GM23338 (cell line): ENCODE measurements around the gene GRM5. TPM values are rescaled to one million over a fixed set of nuclear protein-coding genes. Genes with fewer than 3 reads are reported as not detected.

Experiments used
- ATAC-seq: fragments of 200-7000 bp; cut with Tn5 transposase; 3 replicates; pipeline ENCODE4 v1.9.1; 2020
- DNase-seq: peaks from one replicate; pipeline ENCODE4 v3.0.0-alpha.2; 2015; ENCODE audit warnings: low spot score
- H2AFZ ChIP-seq: fragments of 200-600 bp; sonication (generic); 2 replicates; pipeline ENCODE4 v1.8.0; 2016; ENCODE audit warnings: antibody characterized with exemption, mild to moderate bottlenecking, moderate library complexity
- H3F3A ChIP-seq: fragments of 200-600 bp; sonication (generic); replicated peaks from 2 replicates; pipeline ENCODE4 v1.8.0; 2017; ENCODE audit warnings: antibody characterized with exemption, mixed run types, low read depth
- H3K27ac ChIP-seq: fragments of 200-600 bp; sonication (generic); 2 replicates; pipeline ENCODE4 v1.6.1; 2016; ENCODE audit warnings: low read depth
- H3K27me3 ChIP-seq: fragments of 200-600 bp; sonication (generic); 2 replicates; pipeline ENCODE4 v1.8.0; 2016; ENCODE audit warnings: mild to moderate bottlenecking, mixed run types, moderate library complexity; ENCODE audit not compliant: insufficient read depth
- H3K36me3 ChIP-seq: fragments of 200-600 bp; sonication (generic); 2 replicates; pipeline ENCODE4 v1.8.0; 2016; ENCODE audit warnings: mild to moderate bottlenecking; ENCODE audit not compliant: insufficient read depth
- H3K4me1 ChIP-seq: fragments of 200-600 bp; sonication (generic); 2 replicates; pipeline ENCODE4 v1.8.0; 2016; ENCODE audit warnings: mild to moderate bottlenecking, moderate library complexity; ENCODE audit not compliant: insufficient read depth
- H3K4me2 ChIP-seq: fragments of 200-600 bp; sonication (generic); 2 replicates; pipeline ENCODE4 v1.7.1; 2017; ENCODE audit warnings: mixed run types
- H3K4me3 ChIP-seq: fragments of 200-600 bp; sonication (generic); 2 replicates; pipeline ENCODE4 v1.6.1; 2016; ENCODE audit warnings: mixed run types
- H3K79me2 ChIP-seq: fragments of 200-600 bp; sonication (generic); replicated peaks from 2 replicates; pipeline ENCODE4 v1.8.0; 2017; ENCODE audit warnings: mild to moderate bottlenecking; ENCODE audit not compliant: insufficient read depth
- H3K9me2 ChIP-seq: fragments of 200-600 bp; sonication (generic); 2 replicates; pipeline ENCODE4 v1.8.0; 2017; ENCODE audit not compliant: insufficient read depth
- H4K20me1 ChIP-seq: fragments of 200-600 bp; sonication (generic); replicated peaks from 2 replicates; pipeline ENCODE4 v1.8.0; 2017; ENCODE audit warnings: mild to moderate bottlenecking; ENCODE audit not compliant: insufficient read depth
- H3K27ac Mint-ChIP-seq: 2 replicates; pipeline ENCODE4 v1.8.0; 2020; ENCODE audit warnings: inconsistent platforms, mild to moderate bottlenecking, moderate library complexity, mixed read lengths
- H3K27me3 Mint-ChIP-seq: 3 replicates; pipeline ENCODE4 v1.8.0; 2022; ENCODE audit warnings: low read depth, mild to moderate bottlenecking, moderate library complexity, mixed read lengths, inconsistent platforms; ENCODE audit not compliant: insufficient read depth, poor library complexity
- H3K36me3 Mint-ChIP-seq: 3 replicates; pipeline ENCODE4 v1.8.0; 2021; ENCODE audit warnings: low read depth, mild to moderate bottlenecking, inconsistent platforms, moderate library complexity, mixed read lengths
- H3K4me1 Mint-ChIP-seq: 3 replicates; pipeline ENCODE4 v1.8.0; 2020; ENCODE audit warnings: mild to moderate bottlenecking, inconsistent platforms, mixed read lengths
- H3K4me3 Mint-ChIP-seq: 3 replicates; pipeline ENCODE4 v1.8.0; 2021; ENCODE audit warnings: moderate library complexity, mild to moderate bottlenecking, inconsistent platforms, mixed read lengths
- H3K9me3 Mint-ChIP-seq: 3 replicates; pipeline ENCODE4 v1.8.0; 2020; ENCODE audit warnings: moderate library complexity, mild to moderate bottlenecking, inconsistent platforms, mixed read lengths
- CREB1 ChIP-seq: fragments of 250-450 bp; sonication (Bioruptor Pico); IDR thresholded peaks from 2 replicates; pipeline ENCODE4 v1.5.0; 2020; ENCODE audit warnings: low read depth, mild to moderate bottlenecking, moderate library complexity
- EZH2 ChIP-seq: fragments of 200-600 bp; sonication (generic); IDR thresholded peaks from one replicate; pipeline ENCODE4 v1.8.0; 2017; ENCODE audit warnings: antibody characterized with exemption, mild to moderate bottlenecking, low read depth; ENCODE audit not compliant: unreplicated experiment
- EZH2phosphoT487 ChIP-seq: fragments of 200-600 bp; sonication (generic); IDR thresholded peaks from one replicate; pipeline ENCODE4 v1.8.1; 2018; ENCODE audit warnings: antibody characterized with exemption; ENCODE audit not compliant: unreplicated experiment
- JUNB ChIP-seq: IDR thresholded peaks from one replicate; pipeline ENCODE4 v1.6.1; 2016; ENCODE audit warnings: antibody characterized with exemption; ENCODE audit not compliant: unreplicated experiment
- NANOG ChIP-seq: IDR thresholded peaks from 2 replicates; pipeline ENCODE4 v1.6.1; 2016; ENCODE audit warnings: antibody characterized with exemption, borderline replicate concordance
- POLR2AphosphoS5 ChIP-seq: IDR thresholded peaks from 2 replicates; pipeline ENCODE4 v1.6.1; 2016; ENCODE audit warnings: antibody characterized with exemption, low read depth
- STAT1 ChIP-seq: IDR thresholded peaks from one replicate; pipeline ENCODE4 v1.6.1; 2016; ENCODE audit warnings: antibody characterized with exemption; ENCODE audit not compliant: unreplicated experiment
- ZNF114 ChIP-seq: fragments of 250-450 bp; sonication (Bioruptor Pico); IDR thresholded peaks from 2 replicates; pipeline ENCODE4 v1.5.0; 2020; ENCODE audit warnings: mild to moderate bottlenecking, moderate library complexity
- ZNF331 ChIP-seq: fragments of 250-450 bp; sonication (Bioruptor Pico); IDR thresholded peaks from 2 replicates; pipeline ENCODE4 v1.5.0; 2020; ENCODE audit warnings: low read depth, mild to moderate bottlenecking, moderate library complexity
- polyA plus RNA-seq: library from polyadenylated mRNA; unstranded; fragments of >200 nt; fragmentation: Nextera tagmentation; extraction: Ambion mirVana; gene quantifications from 2 replicates; pipeline ENCODE4 v1.2.1, GENCODE V29; 2016
- total RNA-seq: library from RNA; depleted of rRNA; stranded (reverse); fragments of >200 nt; shearing (Covaris generic); gene quantifications from 2 replicates; pipeline ENCODE4 v1.2.3, GENCODE V29; 2014
- TF ChIP-seq, protein P1 (sequence below): fragments of 250-450 bp; sonication (Bioruptor Pico); IDR thresholded peaks from 2 replicates; pipeline ENCODE4 v1.5.0; 2020; ENCODE audit warnings: mild to moderate bottlenecking, moderate library complexity
- TF ChIP-seq, protein P2 (sequence below), 2 experiments: fragments of 200-600 bp in 1 of 2; sonication (generic) in 1 of 2; conservative IDR thresholded peaks; 2 replicates each; pipeline versions ENCODE4 v1.5.1 to v1.6.1; 2016 to 2017; ENCODE audit warnings: antibody characterized with exemption in 2 of 2, low read depth in 2 of 2, mild to moderate bottlenecking in 2 of 2, moderate library complexity in 1 of 2
- TF ChIP-seq, protein P3 (sequence below): IDR thresholded peaks from 2 replicates; pipeline ENCODE4 v1.6.1; 2016; ENCODE audit warnings: antibody characterized with exemption
- TF ChIP-seq, protein P4 (sequence below): IDR thresholded peaks from one replicate; pipeline ENCODE4 v1.6.1; 2018; ENCODE audit warnings: antibody characterized with exemption; ENCODE audit not compliant: unreplicated experiment

Gene GRM5
- total and polyA plus RNA-seq, 2 experiments from 2014 or later, result 0.23 to 0.45 TPM

DNA sequence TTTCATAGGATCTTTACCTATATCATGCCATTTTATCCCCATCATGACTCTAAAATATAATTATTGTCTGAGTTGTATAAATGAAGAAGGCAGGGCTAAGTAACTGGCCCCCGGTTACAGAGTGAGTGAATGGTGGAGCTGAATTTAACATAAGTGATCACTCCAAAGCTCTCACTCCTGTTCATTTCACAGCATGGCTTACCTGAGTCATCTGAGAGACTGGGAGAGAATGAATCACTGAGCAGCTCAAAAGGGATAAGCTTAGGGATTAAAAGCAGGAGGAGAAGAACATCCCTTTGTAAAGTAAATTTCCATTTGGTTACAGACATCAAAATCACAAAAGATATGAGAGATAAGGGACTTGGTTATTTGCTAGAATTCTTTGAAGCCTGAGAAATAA lies 434.3 kb downstream of the GRM5 start:
- no peaks in the 10 kb centered on the region for H3K9me3 Mint-ChIP-seq
- H3K36me3 Mint-ChIP-seq, result no peaks in the 10 kb centered on the region
- no peak overlapping the region for H3K27ac Mint-ChIP-seq
- Histone ChIP-seq H3K9me2 (no peaks in the 10 kb centered on the region), H3F3A (no peaks in the 10 kb centered on the region), H3K36me3 (no peaks in the 10 kb centered on the region), H4K20me1 (no peaks in the 10 kb centered on the region), H3K4me2 (no peak overlapping the region), H3K4me1 (no peaks in the 10 kb centered on the region), H3K4me3 (no peak overlapping the region), H3K27ac (no peak overlapping the region), H3K27me3 (no peaks in the 10 kb centered on the region), H3K79me2 (no peaks in the 10 kb centered on the region), H2AFZ (no peak overlapping the region)
- peaks cover 4% of the 10 kb centered on the region for H3K27me3 Mint-ChIP-seq
- H3K4me1 Mint-ChIP-seq, result peaks cover 6% of the 10 kb centered on the region; the same call in 2 of the 3 replicates
- H3K4me3 Mint-ChIP-seq, result no peak overlapping the region
- TF ChIP-seq NANOG, result no peak
- TF ChIP-seq, protein P1, sequence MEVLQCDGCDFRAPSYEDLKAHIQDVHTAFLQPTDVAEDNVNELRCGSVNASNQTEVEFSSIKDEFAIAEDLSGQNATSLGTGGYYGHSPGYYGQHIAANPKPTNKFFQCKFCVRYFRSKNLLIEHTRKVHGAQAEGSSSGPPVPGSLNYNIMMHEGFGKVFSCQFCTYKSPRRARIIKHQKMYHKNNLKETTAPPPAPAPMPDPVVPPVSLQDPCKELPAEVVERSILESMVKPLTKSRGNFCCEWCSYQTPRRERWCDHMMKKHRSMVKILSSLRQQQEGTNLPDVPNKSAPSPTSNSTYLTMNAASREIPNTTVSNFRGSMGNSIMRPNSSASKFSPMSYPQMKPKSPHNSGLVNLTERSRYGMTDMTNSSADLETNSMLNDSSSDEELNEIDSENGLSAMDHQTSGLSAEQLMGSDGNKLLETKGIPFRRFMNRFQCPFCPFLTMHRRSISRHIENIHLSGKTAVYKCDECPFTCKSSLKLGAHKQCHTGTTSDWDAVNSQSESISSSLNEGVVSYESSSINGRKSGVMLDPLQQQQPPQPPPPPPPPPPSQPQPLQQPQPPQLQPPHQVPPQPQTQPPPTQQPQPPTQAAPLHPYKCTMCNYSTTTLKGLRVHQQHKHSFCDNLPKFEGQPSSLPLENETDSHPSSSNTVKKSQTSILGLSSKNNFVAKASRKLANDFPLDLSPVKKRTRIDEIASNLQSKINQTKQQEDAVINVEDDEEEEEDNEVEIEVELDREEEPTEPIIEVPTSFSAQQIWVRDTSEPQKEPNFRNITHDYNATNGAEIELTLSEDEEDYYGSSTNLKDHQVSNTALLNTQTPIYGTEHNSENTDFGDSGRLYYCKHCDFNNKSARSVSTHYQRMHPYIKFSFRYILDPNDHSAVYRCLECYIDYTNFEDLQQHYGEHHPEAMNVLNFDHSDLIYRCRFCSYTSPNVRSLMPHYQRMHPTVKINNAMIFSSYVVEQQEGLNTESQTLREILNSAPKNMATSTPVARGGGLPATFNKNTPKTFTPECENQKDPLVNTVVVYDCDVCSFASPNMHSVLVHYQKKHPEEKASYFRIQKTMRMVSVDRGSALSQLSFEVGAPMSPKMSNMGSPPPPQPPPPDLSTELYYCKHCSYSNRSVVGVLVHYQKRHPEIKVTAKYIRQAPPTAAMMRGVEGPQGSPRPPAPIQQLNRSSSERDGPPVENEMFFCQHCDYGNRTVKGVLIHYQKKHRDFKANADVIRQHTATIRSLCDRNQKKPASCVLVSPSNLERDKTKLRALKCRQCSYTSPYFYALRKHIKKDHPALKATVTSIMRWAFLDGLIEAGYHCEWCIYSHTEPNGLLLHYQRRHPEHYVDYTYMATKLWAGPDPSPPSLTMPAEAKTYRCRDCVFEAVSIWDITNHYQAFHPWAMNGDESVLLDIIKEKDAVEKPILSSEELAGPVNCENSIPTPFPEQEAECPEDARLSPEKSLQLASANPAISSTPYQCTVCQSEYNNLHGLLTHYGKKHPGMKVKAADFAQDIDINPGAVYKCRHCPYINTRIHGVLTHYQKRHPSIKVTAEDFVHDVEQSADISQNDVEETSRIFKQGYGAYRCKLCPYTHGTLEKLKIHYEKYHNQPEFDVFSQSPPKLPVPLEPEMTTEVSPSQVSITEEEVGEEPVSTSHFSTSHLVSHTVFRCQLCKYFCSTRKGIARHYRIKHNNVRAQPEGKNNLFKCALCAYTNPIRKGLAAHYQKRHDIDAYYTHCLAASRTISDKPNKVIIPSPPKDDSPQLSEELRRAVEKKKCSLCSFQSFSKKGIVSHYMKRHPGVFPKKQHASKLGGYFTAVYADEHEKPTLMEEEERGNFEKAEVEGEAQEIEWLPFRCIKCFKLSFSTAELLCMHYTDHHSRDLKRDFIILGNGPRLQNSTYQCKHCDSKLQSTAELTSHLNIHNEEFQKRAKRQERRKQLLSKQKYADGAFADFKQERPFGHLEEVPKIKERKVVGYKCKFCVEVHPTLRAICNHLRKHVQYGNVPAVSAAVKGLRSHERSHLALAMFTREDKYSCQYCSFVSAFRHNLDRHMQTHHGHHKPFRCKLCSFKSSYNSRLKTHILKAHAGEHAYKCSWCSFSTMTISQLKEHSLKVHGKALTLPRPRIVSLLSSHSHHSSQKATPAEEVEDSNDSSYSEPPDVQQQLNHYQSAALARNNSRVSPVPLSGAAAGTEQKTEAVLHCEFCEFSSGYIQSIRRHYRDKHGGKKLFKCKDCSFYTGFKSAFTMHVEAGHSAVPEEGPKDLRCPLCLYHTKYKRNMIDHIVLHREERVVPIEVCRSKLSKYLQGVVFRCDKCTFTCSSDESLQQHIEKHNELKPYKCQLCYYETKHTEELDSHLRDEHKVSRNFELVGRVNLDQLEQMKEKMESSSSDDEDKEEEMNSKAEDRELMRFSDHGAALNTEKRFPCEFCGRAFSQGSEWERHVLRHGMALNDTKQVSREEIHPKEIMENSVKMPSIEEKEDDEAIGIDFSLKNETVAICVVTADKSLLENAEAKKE (CRISPR knock-in tag), result no peak
- TF ChIP-seq STAT1, result no peak
- TF ChIP-seq, protein P2, sequence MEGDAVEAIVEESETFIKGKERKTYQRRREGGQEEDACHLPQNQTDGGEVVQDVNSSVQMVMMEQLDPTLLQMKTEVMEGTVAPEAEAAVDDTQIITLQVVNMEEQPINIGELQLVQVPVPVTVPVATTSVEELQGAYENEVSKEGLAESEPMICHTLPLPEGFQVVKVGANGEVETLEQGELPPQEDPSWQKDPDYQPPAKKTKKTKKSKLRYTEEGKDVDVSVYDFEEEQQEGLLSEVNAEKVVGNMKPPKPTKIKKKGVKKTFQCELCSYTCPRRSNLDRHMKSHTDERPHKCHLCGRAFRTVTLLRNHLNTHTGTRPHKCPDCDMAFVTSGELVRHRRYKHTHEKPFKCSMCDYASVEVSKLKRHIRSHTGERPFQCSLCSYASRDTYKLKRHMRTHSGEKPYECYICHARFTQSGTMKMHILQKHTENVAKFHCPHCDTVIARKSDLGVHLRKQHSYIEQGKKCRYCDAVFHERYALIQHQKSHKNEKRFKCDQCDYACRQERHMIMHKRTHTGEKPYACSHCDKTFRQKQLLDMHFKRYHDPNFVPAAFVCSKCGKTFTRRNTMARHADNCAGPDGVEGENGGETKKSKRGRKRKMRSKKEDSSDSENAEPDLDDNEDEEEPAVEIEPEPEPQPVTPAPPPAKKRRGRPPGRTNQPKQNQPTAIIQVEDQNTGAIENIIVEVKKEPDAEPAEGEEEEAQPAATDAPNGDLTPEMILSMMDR (conservative IDR thresholded peaks at IDR 0.05; ENCODE audit: low read depth in 2 of 2), result no peak
- TF ChIP-seq CREB1 (CRISPR knock-in tag), result no peak
- TF ChIP-seq POLR2AphosphoS5, result no peak
- TF ChIP-seq ZNF331 (CRISPR knock-in tag), result no peak
- no peak for TF ChIP-seq ZNF114 (CRISPR knock-in tag)
- TF ChIP-seq, protein P3, sequence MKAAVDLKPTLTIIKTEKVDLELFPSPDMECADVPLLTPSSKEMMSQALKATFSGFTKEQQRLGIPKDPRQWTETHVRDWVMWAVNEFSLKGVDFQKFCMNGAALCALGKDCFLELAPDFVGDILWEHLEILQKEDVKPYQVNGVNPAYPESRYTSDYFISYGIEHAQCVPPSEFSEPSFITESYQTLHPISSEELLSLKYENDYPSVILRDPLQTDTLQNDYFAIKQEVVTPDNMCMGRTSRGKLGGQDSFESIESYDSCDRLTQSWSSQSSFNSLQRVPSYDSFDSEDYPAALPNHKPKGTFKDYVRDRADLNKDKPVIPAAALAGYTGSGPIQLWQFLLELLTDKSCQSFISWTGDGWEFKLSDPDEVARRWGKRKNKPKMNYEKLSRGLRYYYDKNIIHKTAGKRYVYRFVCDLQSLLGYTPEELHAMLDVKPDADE, result no peak
- TF ChIP-seq EZH2phosphoT487, result no peak
- no peak for TF ChIP-seq JUNB
- TF ChIP-seq EZH2, result no peak
- TF ChIP-seq, protein P4, sequence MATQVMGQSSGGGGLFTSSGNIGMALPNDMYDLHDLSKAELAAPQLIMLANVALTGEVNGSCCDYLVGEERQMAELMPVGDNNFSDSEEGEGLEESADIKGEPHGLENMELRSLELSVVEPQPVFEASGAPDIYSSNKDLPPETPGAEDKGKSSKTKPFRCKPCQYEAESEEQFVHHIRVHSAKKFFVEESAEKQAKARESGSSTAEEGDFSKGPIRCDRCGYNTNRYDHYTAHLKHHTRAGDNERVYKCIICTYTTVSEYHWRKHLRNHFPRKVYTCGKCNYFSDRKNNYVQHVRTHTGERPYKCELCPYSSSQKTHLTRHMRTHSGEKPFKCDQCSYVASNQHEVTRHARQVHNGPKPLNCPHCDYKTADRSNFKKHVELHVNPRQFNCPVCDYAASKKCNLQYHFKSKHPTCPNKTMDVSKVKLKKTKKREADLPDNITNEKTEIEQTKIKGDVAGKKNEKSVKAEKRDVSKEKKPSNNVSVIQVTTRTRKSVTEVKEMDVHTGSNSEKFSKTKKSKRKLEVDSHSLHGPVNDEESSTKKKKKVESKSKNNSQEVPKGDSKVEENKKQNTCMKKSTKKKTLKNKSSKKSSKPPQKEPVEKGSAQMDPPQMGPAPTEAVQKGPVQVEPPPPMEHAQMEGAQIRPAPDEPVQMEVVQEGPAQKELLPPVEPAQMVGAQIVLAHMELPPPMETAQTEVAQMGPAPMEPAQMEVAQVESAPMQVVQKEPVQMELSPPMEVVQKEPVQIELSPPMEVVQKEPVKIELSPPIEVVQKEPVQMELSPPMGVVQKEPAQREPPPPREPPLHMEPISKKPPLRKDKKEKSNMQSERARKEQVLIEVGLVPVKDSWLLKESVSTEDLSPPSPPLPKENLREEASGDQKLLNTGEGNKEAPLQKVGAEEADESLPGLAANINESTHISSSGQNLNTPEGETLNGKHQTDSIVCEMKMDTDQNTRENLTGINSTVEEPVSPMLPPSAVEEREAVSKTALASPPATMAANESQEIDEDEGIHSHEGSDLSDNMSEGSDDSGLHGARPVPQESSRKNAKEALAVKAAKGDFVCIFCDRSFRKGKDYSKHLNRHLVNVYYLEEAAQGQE, result no peak
- ATAC-seq, result peak; percentile 92
- DNase-seq, result peak; percentile 25
